Trophoblast cell (in vitro differentiated cells and primary cell): Measurements from ENCODE around the gene FADS6.

ENCODE experiments used
- DNase-seq, 2 donors: peaks; one replicate each; pipeline ENCODE4 v3.0.0-alpha.2; 2016
- H2AFZ ChIP-seq: 2 replicates; pipeline ENCODE4 v1.6.1; 2013; ENCODE audit warnings: low read length, moderate library complexity, mild to moderate bottlenecking; ENCODE audit not compliant: insufficient read depth, poor library complexity
- H2AK5ac ChIP-seq: 2 replicates; pipeline ENCODE4 v1.6.1; 2013; ENCODE audit warnings: mild to moderate bottlenecking, low read length
- H2BK120ac ChIP-seq: 2 replicates; pipeline ENCODE4 v1.6.1; 2013; ENCODE audit warnings: low read length, mild to moderate bottlenecking, moderate library complexity; ENCODE audit not compliant: insufficient read depth, poor library complexity
- H2BK12ac ChIP-seq: 2 replicates; pipeline ENCODE4 v1.6.1; 2013; ENCODE audit warnings: mild to moderate bottlenecking, low read length, moderate library complexity
- H2BK5ac ChIP-seq: 2 replicates; pipeline ENCODE4 v1.6.1; 2013; ENCODE audit warnings: low read length, low read depth, moderate library complexity, mild to moderate bottlenecking; ENCODE audit not compliant: poor library complexity
- H3K14ac ChIP-seq: 2 replicates; pipeline ENCODE4 v1.6.1; 2013; ENCODE audit warnings: mild to moderate bottlenecking, low read length
- H3K18ac ChIP-seq: 2 replicates; pipeline ENCODE4 v1.6.1; 2013; ENCODE audit warnings: mild to moderate bottlenecking, low read length
- H3K23ac ChIP-seq: 2 replicates; pipeline ENCODE4 v1.6.1; 2013; ENCODE audit warnings: low read length
- H3K27ac ChIP-seq: 2 replicates; pipeline ENCODE4 v1.5.1; 2013; ENCODE audit warnings: low read depth, mild to moderate bottlenecking, inconsistent platforms, low read length, moderate library complexity
- H3K27me3 ChIP-seq: 2 replicates; pipeline ENCODE4 v1.6.1; 2013; ENCODE audit warnings: inconsistent platforms, mild to moderate bottlenecking, low read length, moderate library complexity; ENCODE audit not compliant: insufficient read depth
- H3K36me3 ChIP-seq, 2 experiments: 1 replicate in 1 of 2; 2 replicates in 1 of 2; pipeline ENCODE4 v1.6.1; 2013; ENCODE audit warnings: low read length in 2 of 2, mild to moderate bottlenecking in 2 of 2, moderate library complexity in 1 of 2; ENCODE audit not compliant: insufficient read depth in 2 of 2, control insufficient read depth in 1 of 2
- H3K4ac ChIP-seq: 2 replicates; pipeline ENCODE4 v1.6.1; 2013; ENCODE audit warnings: low read depth, mild to moderate bottlenecking, low read length, moderate library complexity
- H3K4me1 ChIP-seq, 2 experiments: 1 replicate in 1 of 2; 2 replicates in 1 of 2; pipeline ENCODE4 v1.6.1; 2013; ENCODE audit warnings: low read length in 2 of 2, mild to moderate bottlenecking in 2 of 2, moderate library complexity in 1 of 2; ENCODE audit not compliant: insufficient read depth in 2 of 2, control insufficient read depth in 1 of 2
- H3K4me2 ChIP-seq: 2 replicates; pipeline ENCODE4 v1.6.1; 2013; ENCODE audit warnings: inconsistent platforms, mild to moderate bottlenecking, low read length, moderate library complexity
- H3K4me3 ChIP-seq: 2 replicates; pipeline ENCODE4 v1.5.1; 2013; ENCODE audit warnings: mild to moderate bottlenecking, low read depth, low read length, inconsistent platforms
- H3K79me1 ChIP-seq: one replicate; pipeline ENCODE4 v1.6.1; 2013; ENCODE audit warnings: low read length
- H3K79me2 ChIP-seq: 2 replicates; pipeline ENCODE4 v1.6.1; 2013; ENCODE audit warnings: low read length, mild to moderate bottlenecking; ENCODE audit not compliant: control insufficient read depth, insufficient read depth, poor library complexity
- H3K9ac ChIP-seq: 2 replicates; pipeline ENCODE4 v1.6.1; 2013; ENCODE audit warnings: mild to moderate bottlenecking, low read length
- H3K9me3 ChIP-seq: 2 replicates; pipeline ENCODE4 v1.6.1; 2013; ENCODE audit warnings: low read depth, mild to moderate bottlenecking, control low read depth, inconsistent platforms, low read length; ENCODE audit not compliant: insufficient read depth
- H4K12ac ChIP-seq: 2 replicates; pipeline ENCODE4 v1.6.1; 2013; ENCODE audit warnings: low read depth, mild to moderate bottlenecking, low read length, moderate library complexity
- H4K8ac ChIP-seq: 2 replicates; pipeline ENCODE4 v1.6.1; 2013; ENCODE audit warnings: low read depth, mild to moderate bottlenecking, low read length, moderate library complexity
- H4K91ac ChIP-seq: one replicate; pipeline ENCODE4 v1.6.1; 2013; ENCODE audit warnings: low read depth, mild to moderate bottlenecking, low read length, moderate library complexity
- WGBS: extraction: QIAGEN DNeasy Blood & Tissue Kit; methylation state at CpG from one replicate; pipeline ENCODE4 v1.1.7; 2013; ENCODE audit warnings: missing lambda C conversion rate; ENCODE audit not compliant: insufficient read length, insufficient coverage; ENCODE audit errors: extremely low coverage; 5-methylcytosine and 5-hydroxymethylcytosine counted together

Gene FADS6

DNA sequence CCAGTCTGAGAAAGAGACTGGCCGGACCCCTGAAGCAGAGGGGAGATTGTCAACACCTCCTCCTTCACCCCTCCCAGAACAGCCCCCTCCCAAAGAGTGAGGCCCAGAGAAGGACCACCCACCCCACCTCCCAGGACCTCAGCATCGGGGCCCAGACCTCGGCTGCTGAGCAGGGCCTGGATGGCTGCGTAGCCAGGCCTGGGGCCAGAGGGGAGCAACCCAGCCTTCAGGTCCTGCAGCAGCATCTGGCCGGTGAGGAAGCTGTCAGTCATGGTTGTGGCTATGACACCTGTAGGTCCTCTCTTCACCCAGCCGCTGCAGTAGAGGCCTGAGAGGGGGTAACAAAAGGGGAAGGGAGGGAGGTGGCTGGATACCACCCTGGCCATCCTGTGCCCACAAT is 30.5 kb downstream of the FADS6 start:
- Histone ChIP-seq H3K79me2 (no peaks in the 10 kb centered on the region), H3K4me1 (peaks cover 2 to 5% of the 10 kb centered on the region in 2 experiments), H3K18ac (no peak overlapping the region), H3K4me3 (no peak overlapping the region), H4K91ac (no peak overlapping the region), H2AK5ac (no peak overlapping the region), H3K27me3 (peaks cover 35% of the 10 kb centered on the region), H3K4ac (no peak overlapping the region), H3K4me2 (no peak overlapping the region), H3K27ac (no peak overlapping the region), H3K9me3 (peaks cover 4% of the 10 kb centered on the region), H2AFZ (no peak overlapping the region), H3K79me1 (no peaks in the 10 kb centered on the region), H3K23ac (no peak overlapping the region), H4K12ac (no peak overlapping the region), H2BK5ac (no peak overlapping the region), H3K14ac (no peak overlapping the region), H3K36me3 (peaks cover 5 to 7% of the 10 kb centered on the region in 2 experiments), H3K9ac (no peak overlapping the region), H4K8ac (no peak overlapping the region), H2BK12ac (no peak overlapping the region), H2BK120ac (no peak overlapping the region)
- no CpG with 5 or more reads among the region's 6 CpGs for WGBS
- DNase-seq = no peak

DNA sequence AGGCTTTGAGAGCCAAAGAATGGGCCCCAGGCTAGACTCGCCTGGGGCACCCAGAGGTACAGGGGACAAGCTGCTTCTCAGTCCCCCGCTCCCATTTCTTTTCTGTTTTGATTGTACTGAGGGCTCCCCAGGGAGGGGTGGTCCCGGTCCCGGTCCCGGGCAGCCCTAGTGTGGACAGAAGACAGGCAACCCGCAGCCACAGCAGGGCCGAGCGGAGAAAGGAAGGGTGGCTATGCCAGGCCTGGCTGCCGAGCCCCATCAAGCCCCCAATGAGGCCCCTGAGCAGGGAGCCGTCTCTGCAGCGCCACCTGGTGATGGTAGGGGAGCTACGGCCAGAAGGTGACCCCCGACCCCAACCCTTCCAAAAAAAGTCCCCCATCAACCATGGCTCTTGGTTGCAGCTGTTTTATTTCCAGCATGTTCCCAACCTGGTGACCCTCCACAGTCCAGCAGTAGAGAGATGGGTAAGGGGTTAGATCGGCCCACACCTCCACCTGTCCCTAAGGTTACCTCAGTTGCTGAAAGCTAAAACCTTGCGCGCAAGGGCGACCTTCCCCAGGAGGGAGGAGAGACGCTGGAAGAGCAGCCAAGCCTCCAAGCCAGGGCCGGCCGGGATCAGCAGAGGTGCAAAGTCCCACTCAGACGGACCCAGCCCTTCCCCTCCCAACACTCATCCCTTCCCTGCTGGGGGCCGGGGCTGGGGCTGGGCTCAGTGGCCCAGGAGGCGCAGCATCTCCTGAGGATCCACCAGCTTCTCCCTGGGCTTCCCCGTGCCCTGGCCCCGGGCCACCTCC is 31.1 kb downstream of the FADS6 start:
- no peak overlapping the region for H2BK120ac ChIP-seq
- H3K36me3 ChIP-seq = peaks cover 5 to 7% of the 10 kb centered on the region in 2 experiments
- H4K8ac ChIP-seq = no peak overlapping the region
- H3K23ac ChIP-seq = no peak overlapping the region
- H3K27me3 ChIP-seq = peaks cover 39% of the 10 kb centered on the region
- no peak overlapping the region for H2AFZ ChIP-seq
- H4K91ac ChIP-seq = no peak overlapping the region
- H3K79me1 ChIP-seq = no peaks in the 10 kb centered on the region
- H3K9ac ChIP-seq = no peak overlapping the region
- peak in 1 of 2 donors; percentile 41 for DNase-seq
- no peak overlapping the region for H3K18ac ChIP-seq
- no peak overlapping the region for H3K4ac ChIP-seq
- H3K4me2 ChIP-seq = peak overlapping the region; percentile 11
- no peak overlapping the region for H2BK12ac ChIP-seq
- H3K79me2 ChIP-seq = no peaks in the 10 kb centered on the region
- peaks cover 2 to 5% of the 10 kb centered on the region in 2 experiments for H3K4me1 ChIP-seq
- no peak overlapping the region for H4K12ac ChIP-seq
- no peak overlapping the region for H3K4me3 ChIP-seq
- peaks cover 6% of the 10 kb centered on the region for H3K9me3 ChIP-seq
- no peak overlapping the region for H2BK5ac ChIP-seq
- no peak overlapping the region for H3K27ac ChIP-seq
- H3K14ac ChIP-seq = no peak overlapping the region
- WGBS = no CpG with 5 or more reads among the region's 25 CpGs
- no peak overlapping the region for H2AK5ac ChIP-seq

DNA sequence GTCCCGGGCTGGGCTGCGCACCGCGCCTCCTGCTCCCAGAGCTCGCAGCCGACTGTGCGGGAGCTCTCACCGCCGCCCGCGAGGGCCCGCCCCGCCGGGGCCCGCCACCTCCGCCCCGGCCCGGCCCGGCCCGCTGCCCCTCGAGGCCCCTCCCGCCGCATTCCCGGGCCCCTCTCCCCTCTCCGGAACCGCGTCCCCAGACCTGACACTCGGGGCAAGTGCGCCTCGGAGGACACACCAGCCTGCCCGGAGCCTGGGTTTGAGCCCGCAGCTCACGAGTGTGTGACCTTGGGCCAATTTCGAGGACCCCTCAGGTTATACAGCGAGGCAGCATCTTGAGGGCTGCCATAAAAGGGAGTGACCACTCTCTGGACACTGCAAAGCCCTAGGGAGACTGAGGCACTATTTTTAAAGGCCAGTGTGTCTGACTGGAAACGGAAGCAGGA is 31.7 kb downstream of the FADS6 start:
- no peak overlapping the region for H3K4me3 ChIP-seq

DNA sequence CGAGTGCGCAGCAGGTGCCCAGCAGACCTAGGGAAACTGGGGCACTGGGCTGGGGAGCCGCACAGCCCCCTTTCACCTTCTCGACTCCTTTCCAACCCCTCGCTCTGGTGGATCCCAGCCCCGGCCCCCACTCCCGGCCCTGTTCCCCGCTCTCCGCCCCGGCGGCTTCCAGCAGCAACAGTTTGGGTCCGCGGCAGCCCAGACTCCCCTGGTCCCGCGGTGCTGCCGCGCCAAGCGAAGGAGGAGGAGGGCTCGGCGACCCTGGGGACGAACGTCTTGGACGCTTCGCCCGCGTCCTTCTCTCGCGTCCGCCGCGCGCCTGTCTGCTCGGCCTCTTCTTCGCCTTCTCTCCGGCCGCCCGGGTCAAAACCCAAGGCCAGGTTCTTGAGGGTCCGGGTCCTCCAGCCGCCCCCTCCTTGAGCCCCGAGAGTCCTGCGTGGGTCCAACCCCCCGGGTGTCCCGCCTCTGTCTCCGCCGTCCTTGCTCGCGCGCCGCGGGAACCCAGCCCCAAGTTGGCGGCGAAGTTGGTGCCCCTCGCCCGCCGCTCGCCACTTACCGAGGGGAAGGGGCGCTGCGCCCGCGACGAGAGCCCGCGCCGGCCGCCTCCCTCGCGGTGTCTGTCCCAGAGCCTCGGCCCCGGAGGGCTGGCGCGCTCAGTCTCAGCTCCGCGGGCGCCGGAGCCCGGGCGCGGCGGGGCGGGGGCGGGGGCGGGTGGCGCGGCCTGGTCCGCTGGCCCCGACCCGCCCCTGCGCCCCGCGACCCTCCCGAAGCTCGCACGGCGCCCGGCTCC is 32.4 kb downstream of the FADS6 start:
- WGBS = no CpG with 5 or more reads among the region's 96 CpGs
- H4K12ac ChIP-seq = no peak overlapping the region
- H3K27me3 ChIP-seq = peaks cover 40% of the 10 kb centered on the region
- no peak overlapping the region for H3K14ac ChIP-seq
- no peak overlapping the region for H3K27ac ChIP-seq
- no peak overlapping the region for H3K18ac ChIP-seq
- H2AFZ ChIP-seq = no peak overlapping the region
- peak overlapping the region; percentile 20 for H3K4me2 ChIP-seq
- no peak overlapping the region for H2BK120ac ChIP-seq
- H3K9me3 ChIP-seq = peaks cover 6% of the 10 kb centered on the region
- no peak overlapping the region for H4K91ac ChIP-seq
- H3K9ac ChIP-seq = no peak overlapping the region
- peaks cover 2 to 5% of the 10 kb centered on the region in 2 experiments for H3K4me1 ChIP-seq
- no peak overlapping the region for H2BK12ac ChIP-seq
- no peak overlapping the region for H2BK5ac ChIP-seq
- H3K36me3 ChIP-seq = peaks cover 3 to 5% of the 10 kb centered on the region in 2 experiments
- H2AK5ac ChIP-seq = no peak overlapping the region
- H3K23ac ChIP-seq = no peak overlapping the region
- no peaks in the 10 kb centered on the region for H3K79me1 ChIP-seq
- H3K4me3 ChIP-seq = no peak overlapping the region
- no peaks in the 10 kb centered on the region for H3K79me2 ChIP-seq
- no peak overlapping the region for H3K4ac ChIP-seq
- no peak for DNase-seq
- no peak overlapping the region for H4K8ac ChIP-seq

More for the DNA sequence above, 31.7 kb downstream of the FADS6 start:
- Histone ChIP-seq H3K27ac (no peak overlapping the region), H3K4me1 (peaks cover 2 to 5% of the 10 kb centered on the region in 2 experiments), H3K9me3 (peaks cover 6% of the 10 kb centered on the region), H2BK120ac (no peak overlapping the region), H4K8ac (no peak overlapping the region), H3K18ac (no peak overlapping the region), H3K14ac (no peak overlapping the region), H3K23ac (no peak overlapping the region), H3K79me1 (no peaks in the 10 kb centered on the region), H2BK12ac (no peak overlapping the region), H2AFZ (no peak overlapping the region), H3K4me2 (peak overlapping the region; percentile 11), H2AK5ac (no peak overlapping the region), H3K27me3 (peaks cover 40% of the 10 kb centered on the region), H2BK5ac (no peak overlapping the region), H3K79me2 (no peaks in the 10 kb centered on the region), H4K91ac (no peak overlapping the region), H4K12ac (no peak overlapping the region), H3K4ac (no peak overlapping the region), H3K36me3 (peaks cover 5 to 7% of the 10 kb centered on the region in 2 experiments), H3K9ac (no peak overlapping the region)
- no peak for DNase-seq
- WGBS = no CpG with 5 or more reads among the region's 36 CpGs
